Activated T-helper 17 cell treated with anti-CD3 and anti-CD28 coated beads, Interleukin-2, amount 50 U/mL, for 72 hours (primary cell): ENCODE data around the gene AJAP1. TPM values are rescaled to one million over a fixed set of nuclear protein-coding genes. Genes with fewer than 3 reads are reported as not detected.

Experiments
- ATAC-seq: fragments of 150-1000 bp; cut with Tn5 transposase; replicated peaks from 2 replicates; pipeline ENCODE4 v1.10.0; 2021; ENCODE audit warnings: mild to moderate bottlenecking, moderate library complexity
- H3K27ac Mint-ChIP-seq: one replicate; pipeline ENCODE4 v1.8.0; 2022; ENCODE audit warnings: mixed read lengths
- H3K27me3 Mint-ChIP-seq: one replicate; pipeline ENCODE4 v1.8.0; 2022; ENCODE audit warnings: mixed read lengths
- H3K36me3 Mint-ChIP-seq: one replicate; pipeline ENCODE4 v1.8.0; 2022; ENCODE audit warnings: low read depth, mild to moderate bottlenecking, mixed read lengths
- H3K4me1 Mint-ChIP-seq: one replicate; pipeline ENCODE4 v1.8.0; 2022; ENCODE audit warnings: mixed read lengths
- H3K4me3 Mint-ChIP-seq: one replicate; pipeline ENCODE4 v1.8.0; 2022; ENCODE audit warnings: mild to moderate bottlenecking, mixed read lengths
- H3K9me3 Mint-ChIP-seq: one replicate; pipeline ENCODE4 v1.8.0; 2022; ENCODE audit warnings: mixed read lengths
- total RNA-seq, 2 donors: library from RNA; stranded (reverse); gene quantifications; one replicate each; pipeline ENCODE4 v1.2.3, GENCODE V29; 2022

AJAP1 gene
- total RNA-seq, 2 donors from 2014 or later: not detected

DNA sequence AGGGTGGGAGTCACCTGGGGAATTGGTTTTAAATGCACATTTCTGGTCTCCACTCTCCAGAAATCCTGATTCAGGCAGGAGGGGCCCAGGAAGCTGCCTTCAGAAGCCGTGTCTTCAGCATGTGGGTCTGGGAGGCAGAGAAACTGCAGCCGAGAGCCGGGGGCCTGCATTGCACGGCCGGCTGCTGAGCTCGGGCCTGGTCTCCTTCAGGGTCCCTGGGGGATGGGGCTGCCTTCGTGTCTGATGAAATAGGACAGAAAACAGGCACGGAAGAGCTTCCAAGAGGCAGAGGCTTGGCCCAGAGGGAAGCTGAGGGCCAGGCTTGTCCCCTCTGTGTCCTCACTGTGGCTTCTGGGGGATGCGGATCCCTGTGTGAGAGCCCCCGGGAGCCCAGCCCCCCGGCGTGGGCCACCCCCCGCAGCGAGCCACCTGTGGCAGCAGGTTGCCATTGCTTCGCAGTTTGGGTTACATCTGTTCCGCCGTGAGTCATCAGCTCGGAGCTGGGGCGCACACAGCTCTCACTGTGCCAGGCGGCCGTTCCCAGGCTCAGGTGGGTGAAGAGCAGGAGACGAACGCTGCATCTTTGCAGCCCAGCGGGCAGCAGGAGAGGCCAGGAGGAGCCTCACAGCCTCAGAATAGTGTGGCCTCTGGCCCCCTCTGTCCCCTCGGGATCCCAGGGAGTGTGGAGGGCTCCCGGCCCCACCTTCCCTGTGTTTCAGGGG lies 72.4 kb downstream of the AJAP1 start:
- Mint-ChIP-seq H3K36me3 (no peaks in the 10 kb centered on the region), H3K27me3 (peaks cover 9% of the 10 kb centered on the region), H3K4me3 (no peak overlapping the region), H3K27ac (no peak overlapping the region), H3K9me3 (no peaks in the 10 kb centered on the region), H3K4me1 (no peaks in the 10 kb centered on the region)
- no peak for ATAC-seq

- H3K9me3 Mint-ChIP-seq: no peaks in the 10 kb centered on the region
- ATAC-seq: no peak
- H3K4me1 Mint-ChIP-seq: no peaks in the 10 kb centered on the region
- H3K36me3 Mint-ChIP-seq: no peaks in the 10 kb centered on the region
- no peak overlapping the region for H3K27ac Mint-ChIP-seq
- no peak overlapping the region for H3K4me3 Mint-ChIP-seq
- peaks cover 1% of the 10 kb centered on the region for H3K27me3 Mint-ChIP-seq
Measured at GRCh38 chr1:4728319-4729089, 74.1 kb downstream of the AJAP1 start.

GRCh38 chr1:4729090-4729471 lies 74.7 kb downstream of the AJAP1 start:
- Mint-ChIP-seq H3K27me3 (no peaks in the 10 kb centered on the region), H3K4me1 (no peaks in the 10 kb centered on the region), H3K4me3 (no peak overlapping the region), H3K36me3 (no peaks in the 10 kb centered on the region), H3K27ac (no peak overlapping the region), H3K9me3 (no peaks in the 10 kb centered on the region)
- ATAC-seq: no peak

DNA sequence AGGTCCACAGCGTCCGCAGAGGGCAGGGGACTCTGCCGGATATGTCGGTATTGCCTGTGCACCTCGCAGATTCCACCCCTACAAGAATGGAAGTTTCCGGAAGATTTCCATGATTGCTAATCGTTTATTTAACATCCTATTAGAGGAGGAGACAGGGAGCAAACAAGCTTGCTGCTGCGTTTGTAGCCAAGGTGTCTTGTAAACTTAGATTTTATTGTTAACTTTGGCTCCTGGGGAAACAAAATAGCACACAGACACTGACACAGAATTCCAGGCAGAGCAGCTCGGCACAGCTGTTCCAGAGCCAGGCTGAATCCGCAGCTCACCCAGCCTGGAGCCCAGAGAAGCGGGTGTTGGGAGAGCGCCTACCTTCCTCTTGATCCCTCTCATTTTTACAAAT lies 75.7 kb downstream of the AJAP1 start:
- Mint-ChIP-seq H3K27me3 (no peaks in the 10 kb centered on the region), H3K9me3 (no peaks in the 10 kb centered on the region), H3K4me1 (no peaks in the 10 kb centered on the region), H3K27ac (no peak overlapping the region), H3K4me3 (no peak overlapping the region), H3K36me3 (no peaks in the 10 kb centered on the region)
- no peak for ATAC-seq

GRCh38 chr1:4733446-4734177 lies 79.2 kb downstream of the AJAP1 start:
- H3K27ac Mint-ChIP-seq: no peak overlapping the region
- ATAC-seq: no peak
- peaks cover 13% of the 10 kb centered on the region for H3K27me3 Mint-ChIP-seq
- H3K36me3 Mint-ChIP-seq: no peaks in the 10 kb centered on the region
- H3K4me3 Mint-ChIP-seq: no peak overlapping the region
- peaks cover 5% of the 10 kb centered on the region for H3K9me3 Mint-ChIP-seq
- H3K4me1 Mint-ChIP-seq: no peaks in the 10 kb centered on the region

DNA sequence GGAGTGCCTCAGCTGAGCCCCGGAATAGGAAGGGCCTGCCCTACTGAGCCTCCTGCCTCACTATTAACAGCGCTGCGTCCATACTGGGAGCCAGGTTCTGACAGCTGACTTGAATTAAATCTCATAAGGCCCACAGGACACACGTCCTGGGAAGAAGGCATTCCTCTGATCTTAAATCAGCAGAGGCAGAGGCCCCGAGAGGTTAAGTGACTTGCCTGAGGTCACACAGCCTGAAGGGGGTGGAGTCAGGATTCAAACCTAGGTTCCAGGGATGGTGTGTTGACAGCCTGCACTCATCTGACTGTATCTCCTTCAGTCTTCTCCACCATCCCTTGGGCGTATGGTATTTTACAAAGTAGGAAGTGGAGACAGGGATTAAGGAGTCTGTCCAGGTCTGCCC lies 79.8 kb downstream of the AJAP1 start:
- Mint-ChIP-seq H3K9me3 (peaks cover 5% of the 10 kb centered on the region), H3K36me3 (no peaks in the 10 kb centered on the region)
- ATAC-seq: no peak

DNA sequence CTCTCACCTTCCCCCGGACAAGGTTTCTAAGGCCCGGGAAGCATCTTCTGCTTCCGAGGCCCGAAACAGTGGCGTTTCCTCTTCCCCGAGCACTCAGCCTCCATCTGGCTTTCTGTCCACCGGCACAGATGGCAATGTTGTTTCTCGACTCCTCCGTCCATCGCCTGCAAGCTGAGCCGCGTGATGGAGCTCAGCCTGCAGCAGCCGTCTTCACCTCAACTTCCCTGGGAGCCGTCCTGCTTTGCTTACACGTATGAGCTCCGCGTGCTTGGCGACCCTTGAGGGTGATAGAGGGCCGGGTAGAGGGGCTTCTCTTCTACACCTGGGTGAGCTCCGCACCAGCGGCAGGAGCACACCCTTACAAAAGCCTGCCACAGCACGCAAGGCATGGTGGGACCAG lies 80.4 kb downstream of the AJAP1 start:
- Mint-ChIP-seq H3K4me3 (no peak overlapping the region), H3K27me3 (peaks cover 17% of the 10 kb centered on the region), H3K4me1 (no peaks in the 10 kb centered on the region), H3K9me3 (peaks cover 5% of the 10 kb centered on the region), H3K27ac (no peak overlapping the region), H3K36me3 (no peaks in the 10 kb centered on the region)
- no peak for ATAC-seq

More for the DNA sequence above, 79.8 kb downstream of the AJAP1 start:
- no peak overlapping the region for H3K4me3 Mint-ChIP-seq
- no peaks in the 10 kb centered on the region for H3K4me1 Mint-ChIP-seq
- H3K27me3 Mint-ChIP-seq: peaks cover 13% of the 10 kb centered on the region
- H3K27ac Mint-ChIP-seq: no peak overlapping the region

- Mint-ChIP-seq H3K4me3 (no peak overlapping the region), H3K27ac (no peak overlapping the region), H3K36me3 (no peaks in the 10 kb centered on the region), H3K4me1 (no peaks in the 10 kb centered on the region), H3K27me3 (peaks cover 18% of the 10 kb centered on the region), H3K9me3 (peaks cover 5% of the 10 kb centered on the region)
- no peak for ATAC-seq
Measured at GRCh38 chr1:4736254-4736653, 81.8 kb downstream of the AJAP1 start.

GRCh38 chr1:4741876-4742423 lies 87.5 kb downstream of the AJAP1 start:
- no peak for ATAC-seq
- no peak overlapping the region for H3K27ac Mint-ChIP-seq
- H3K36me3 Mint-ChIP-seq: no peaks in the 10 kb centered on the region
- H3K4me3 Mint-ChIP-seq: no peak overlapping the region
- no peaks in the 10 kb centered on the region for H3K4me1 Mint-ChIP-seq
- peaks cover 10% of the 10 kb centered on the region for H3K27me3 Mint-ChIP-seq
- H3K9me3 Mint-ChIP-seq: peaks cover 5% of the 10 kb centered on the region

GRCh38 chr1:4743978-4744750 lies 89.8 kb downstream of the AJAP1 start:
- no peak for ATAC-seq
- Mint-ChIP-seq H3K4me3 (no peak overlapping the region), H3K9me3 (no peaks in the 10 kb centered on the region), H3K27ac (no peak overlapping the region), H3K27me3 (peaks cover 5% of the 10 kb centered on the region), H3K36me3 (no peaks in the 10 kb centered on the region), H3K4me1 (no peaks in the 10 kb centered on the region)

GRCh38 chr1:4745560-4745959 lies 91.2 kb downstream of the AJAP1 start:
- ATAC-seq: no peak
- Mint-ChIP-seq H3K4me1 (no peaks in the 10 kb centered on the region), H3K9me3 (no peaks in the 10 kb centered on the region), H3K36me3 (no peaks in the 10 kb centered on the region), H3K27ac (no peak overlapping the region), H3K4me3 (no peak overlapping the region), H3K27me3 (no peaks in the 10 kb centered on the region)

GRCh38 chr1:4749406-4749805 lies 95.0 kb downstream of the AJAP1 start:
- no peak overlapping the region for H3K4me3 Mint-ChIP-seq
- no peaks in the 10 kb centered on the region for H3K9me3 Mint-ChIP-seq
- H3K36me3 Mint-ChIP-seq: no peaks in the 10 kb centered on the region
- H3K27ac Mint-ChIP-seq: no peak overlapping the region
- no peak for ATAC-seq
- peaks cover 5% of the 10 kb centered on the region for H3K27me3 Mint-ChIP-seq
- no peaks in the 10 kb centered on the region for H3K4me1 Mint-ChIP-seq

DNA sequence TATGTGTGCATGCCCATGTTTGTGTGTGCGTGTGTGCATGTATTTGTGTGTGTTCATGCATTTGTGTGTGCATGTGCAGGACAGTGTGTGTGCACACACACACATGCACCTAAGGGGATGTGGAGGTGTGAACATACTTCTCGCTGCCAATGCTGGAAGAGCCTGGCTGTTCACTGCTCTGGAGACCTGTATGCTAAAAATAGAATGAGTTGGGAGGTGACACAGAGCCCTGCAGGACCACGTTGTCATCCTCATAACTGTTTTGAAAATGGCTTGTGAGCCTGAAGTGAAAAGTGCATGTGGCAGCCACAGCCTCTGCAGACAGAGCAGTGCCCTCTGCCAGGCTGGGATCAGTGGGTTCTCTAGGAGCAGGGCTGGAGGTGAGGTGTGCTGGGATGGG lies 95.8 kb downstream of the AJAP1 start:
- no peak for ATAC-seq
- H3K27me3 Mint-ChIP-seq: peaks cover 5% of the 10 kb centered on the region
- no peak overlapping the region for H3K27ac Mint-ChIP-seq
- H3K4me3 Mint-ChIP-seq: no peak overlapping the region
- H3K4me1 Mint-ChIP-seq: no peaks in the 10 kb centered on the region
- H3K9me3 Mint-ChIP-seq: no peaks in the 10 kb centered on the region
- H3K36me3 Mint-ChIP-seq: no peaks in the 10 kb centered on the region

- Mint-ChIP-seq H3K9me3 (no peaks in the 10 kb centered on the region), H3K4me3 (no peak overlapping the region), H3K27me3 (peaks cover 5% of the 10 kb centered on the region), H3K27ac (no peak overlapping the region), H3K36me3 (no peaks in the 10 kb centered on the region), H3K4me1 (no peaks in the 10 kb centered on the region)
- ATAC-seq: no peak
Measured at GRCh38 chr1:4752059-4752458, 97.7 kb downstream of the AJAP1 start.
